ENCODE results near the gene PTPN4.

PTPN4 gene

GRCh38 chr2:119846021-119846420 is 86.3 kb downstream of the PTPN4 start:
- no peak for TF ChIP-seq GABPA (IDR thresholded peaks at IDR 0.05; ENCODE audit: low read depth)
- no peak for TF ChIP-seq CTCF (IDR thresholded peaks at IDR 0.05; ENCODE audit: insufficient read depth, low read length)
- TF ChIP-seq POLR2AphosphoS5 (IDR thresholded peaks at IDR 0.05; ENCODE audit: low read depth): no peak
- TF ChIP-seq SPI1 (IDR thresholded peaks at IDR 0.05; ENCODE audit: borderline replicate concordance, low read depth): no peak
- no peak for TF ChIP-seq REST (IDR thresholded peaks at IDR 0.05; ENCODE audit: insufficient replicate concordance, low read depth)
- Histone ChIP-seq H3K4me3 (replicated peaks; ENCODE audit: insufficient read depth, low read length) (no peak overlapping the region), H3K27me3 (ENCODE audit: insufficient read depth, poor library complexity, severe bottlenecking) (no peaks in the 10 kb centered on the region), H3K27ac (replicated peaks) (no peak overlapping the region)
- no peak for DNase-seq (ENCODE audit: low read depth in 1 of 2, low spot score in 1 of 2)

GRCh38 chr2:119849838-119850565 is 90.3 kb downstream of the PTPN4 start:
- Histone ChIP-seq H3K4me3 (replicated peaks; ENCODE audit: insufficient read depth, low read length) (no peak overlapping the region), H3K27ac (replicated peaks) (no peak overlapping the region), H3K27me3 (ENCODE audit: insufficient read depth, poor library complexity, severe bottlenecking) (no peaks in the 10 kb centered on the region)
- TF ChIP-seq GABPA (IDR thresholded peaks at IDR 0.05; ENCODE audit: low read depth) (no peak), CTCF (IDR thresholded peaks at IDR 0.05; ENCODE audit: insufficient read depth, low read length) (no peak), REST (IDR thresholded peaks at IDR 0.05; ENCODE audit: insufficient replicate concordance, low read depth) (no peak), POLR2AphosphoS5 (IDR thresholded peaks at IDR 0.05; ENCODE audit: low read depth) (no peak), SPI1 (IDR thresholded peaks at IDR 0.05; ENCODE audit: borderline replicate concordance, low read depth) (no peak)
- DNase-seq (ENCODE audit: low read depth in 1 of 2, low spot score in 1 of 2): no peak

- no peak overlapping the region for H3K27ac ChIP-seq (replicated peaks)
- TF ChIP-seq REST (IDR thresholded peaks at IDR 0.05; ENCODE audit: insufficient replicate concordance, low read depth): no peak
- TF ChIP-seq CTCF (IDR thresholded peaks at IDR 0.05; ENCODE audit: insufficient read depth, low read length): no peak
- no peak for TF ChIP-seq GABPA (IDR thresholded peaks at IDR 0.05; ENCODE audit: low read depth)
- TF ChIP-seq SPI1 (IDR thresholded peaks at IDR 0.05; ENCODE audit: borderline replicate concordance, low read depth): no peak
- TF ChIP-seq POLR2AphosphoS5 (IDR thresholded peaks at IDR 0.05; ENCODE audit: low read depth): no peak
- no peak overlapping the region for H3K4me3 ChIP-seq (replicated peaks; ENCODE audit: insufficient read depth, low read length)
- no peaks in the 10 kb centered on the region for H3K27me3 ChIP-seq (ENCODE audit: insufficient read depth, poor library complexity, severe bottlenecking)
- DNase-seq (ENCODE audit: low read depth in 1 of 2, low spot score in 1 of 2): no peak
Observed at GRCh38 chr2:119852214-119852613, 92.5 kb downstream of the PTPN4 start.
